GM12801 (cell line): Measurements from ENCODE around the gene ARIH2.

ENCODE experiments used
- TF ChIP-seq, protein P1 (sequence below): IDR thresholded peaks from one replicate; pipeline ENCODE4 v1.5.1; 2011; ENCODE audit warnings: control low read depth; ENCODE audit not compliant: insufficient read length; ENCODE audit errors: extremely low read depth

ARIH2 gene

GRCh38 chr3:48962939-48963338 is 44.3 kb downstream of the ARIH2 start:
- TF ChIP-seq, protein P1, sequence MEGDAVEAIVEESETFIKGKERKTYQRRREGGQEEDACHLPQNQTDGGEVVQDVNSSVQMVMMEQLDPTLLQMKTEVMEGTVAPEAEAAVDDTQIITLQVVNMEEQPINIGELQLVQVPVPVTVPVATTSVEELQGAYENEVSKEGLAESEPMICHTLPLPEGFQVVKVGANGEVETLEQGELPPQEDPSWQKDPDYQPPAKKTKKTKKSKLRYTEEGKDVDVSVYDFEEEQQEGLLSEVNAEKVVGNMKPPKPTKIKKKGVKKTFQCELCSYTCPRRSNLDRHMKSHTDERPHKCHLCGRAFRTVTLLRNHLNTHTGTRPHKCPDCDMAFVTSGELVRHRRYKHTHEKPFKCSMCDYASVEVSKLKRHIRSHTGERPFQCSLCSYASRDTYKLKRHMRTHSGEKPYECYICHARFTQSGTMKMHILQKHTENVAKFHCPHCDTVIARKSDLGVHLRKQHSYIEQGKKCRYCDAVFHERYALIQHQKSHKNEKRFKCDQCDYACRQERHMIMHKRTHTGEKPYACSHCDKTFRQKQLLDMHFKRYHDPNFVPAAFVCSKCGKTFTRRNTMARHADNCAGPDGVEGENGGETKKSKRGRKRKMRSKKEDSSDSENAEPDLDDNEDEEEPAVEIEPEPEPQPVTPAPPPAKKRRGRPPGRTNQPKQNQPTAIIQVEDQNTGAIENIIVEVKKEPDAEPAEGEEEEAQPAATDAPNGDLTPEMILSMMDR: no peak

- TF ChIP-seq, protein P1: no peak
Measured at GRCh38 chr3:48963591-48963990, 44.9 kb downstream of the ARIH2 start.

- TF ChIP-seq, protein P1: no peak
Measured at GRCh38 chr3:48966367-48966766, 47.7 kb downstream of the ARIH2 start.

DNA sequence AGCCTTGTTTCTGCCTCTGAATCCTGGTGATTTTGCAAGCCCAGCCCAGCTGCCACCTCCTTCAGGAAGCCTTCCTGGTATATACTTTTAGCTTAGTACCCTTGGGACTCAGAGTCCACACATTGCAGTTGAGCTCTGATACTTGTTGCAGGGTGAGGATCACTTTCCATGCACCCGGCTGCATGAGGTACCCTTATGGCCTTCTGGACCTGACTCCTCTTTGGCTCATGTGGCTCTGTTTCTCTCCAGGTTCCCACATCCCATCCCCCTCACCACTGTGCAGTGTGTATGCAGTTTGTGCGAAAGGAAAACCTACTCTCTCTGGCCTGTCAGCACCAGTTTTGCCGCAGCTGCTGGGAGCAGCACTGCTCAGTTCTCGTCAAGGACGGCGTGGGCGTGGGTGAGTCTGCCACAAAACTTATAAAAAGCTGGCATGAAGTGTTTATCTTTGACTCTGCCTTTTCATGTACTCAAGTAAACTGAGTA is 48.3 kb downstream of the ARIH2 start:
- TF ChIP-seq, protein P1: no peak

- TF ChIP-seq, protein P1: no peak
Measured at GRCh38 chr3:48970586-48970985, 51.9 kb downstream of the ARIH2 start.

- TF ChIP-seq, protein P1: no peak
Measured at GRCh38 chr3:48974076-48974864, 55.6 kb downstream of the ARIH2 start.

DNA sequence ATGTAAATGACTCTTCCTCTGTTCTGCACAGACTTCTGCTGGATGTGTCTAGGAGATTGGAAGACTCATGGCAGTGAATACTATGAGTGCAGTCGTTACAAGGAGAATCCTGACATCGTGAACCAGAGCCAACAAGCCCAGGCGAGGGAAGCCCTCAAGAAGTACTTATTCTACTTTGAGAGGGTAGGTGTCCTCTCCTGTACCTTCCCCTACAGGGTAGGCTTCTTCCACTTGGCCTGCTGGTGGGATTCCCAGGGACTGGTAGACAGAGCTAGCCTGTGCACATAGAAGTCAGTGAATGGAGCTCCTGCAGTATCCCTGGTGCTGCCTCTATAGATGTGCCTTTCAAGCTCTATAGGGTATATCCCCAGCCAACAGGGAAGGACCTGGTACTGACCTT is 60.8 kb downstream of the ARIH2 start:
- TF ChIP-seq, protein P1: no peak
